Loucy (cell line): Measurements from ENCODE around the gene ARR3.
"Not testable (repeated sequence)": the region's sequence is repeated elsewhere in the genome, so short reads cannot be mapped to it uniquely, and the experiment has no call there.

Source experiments
- EZH2phosphoT487 ChIP-seq: fragments of 200-600 bp; IDR thresholded peaks from 2 replicates; pipeline ENCODE4 v1.6.1; 2018; ENCODE audit warnings: antibody characterized with exemption, mild to moderate bottlenecking, moderate library complexity, borderline replicate concordance
- TF ChIP-seq, protein P1 (sequence below): fragments of 200-600 bp; sonication (generic); conservative IDR thresholded peaks from 2 replicates; pipeline ENCODE4 v1.5.1; 2014; ENCODE audit warnings: mild to moderate bottlenecking, antibody characterized with exemption, low read length

DNA sequence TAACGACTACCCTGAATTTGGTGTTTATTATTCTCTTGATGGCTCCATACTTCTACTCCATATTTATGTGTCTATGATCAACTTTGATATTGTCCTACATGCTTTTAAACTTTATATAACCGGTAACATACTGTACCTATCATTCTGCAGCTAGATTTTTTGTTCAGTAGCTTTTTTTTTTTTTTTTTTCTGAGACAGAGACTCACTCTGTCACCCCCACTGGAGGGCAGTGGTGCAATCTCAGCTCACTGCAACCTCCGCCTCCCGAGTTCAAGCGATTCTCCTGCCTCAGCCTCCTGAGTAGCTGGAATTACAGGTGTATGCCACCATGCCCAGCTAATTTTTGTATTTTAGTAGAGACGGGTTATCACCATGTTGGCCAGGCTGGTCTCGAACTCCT is 5.9 kb downstream of the ARR3 start:
- TF ChIP-seq, protein P1, sequence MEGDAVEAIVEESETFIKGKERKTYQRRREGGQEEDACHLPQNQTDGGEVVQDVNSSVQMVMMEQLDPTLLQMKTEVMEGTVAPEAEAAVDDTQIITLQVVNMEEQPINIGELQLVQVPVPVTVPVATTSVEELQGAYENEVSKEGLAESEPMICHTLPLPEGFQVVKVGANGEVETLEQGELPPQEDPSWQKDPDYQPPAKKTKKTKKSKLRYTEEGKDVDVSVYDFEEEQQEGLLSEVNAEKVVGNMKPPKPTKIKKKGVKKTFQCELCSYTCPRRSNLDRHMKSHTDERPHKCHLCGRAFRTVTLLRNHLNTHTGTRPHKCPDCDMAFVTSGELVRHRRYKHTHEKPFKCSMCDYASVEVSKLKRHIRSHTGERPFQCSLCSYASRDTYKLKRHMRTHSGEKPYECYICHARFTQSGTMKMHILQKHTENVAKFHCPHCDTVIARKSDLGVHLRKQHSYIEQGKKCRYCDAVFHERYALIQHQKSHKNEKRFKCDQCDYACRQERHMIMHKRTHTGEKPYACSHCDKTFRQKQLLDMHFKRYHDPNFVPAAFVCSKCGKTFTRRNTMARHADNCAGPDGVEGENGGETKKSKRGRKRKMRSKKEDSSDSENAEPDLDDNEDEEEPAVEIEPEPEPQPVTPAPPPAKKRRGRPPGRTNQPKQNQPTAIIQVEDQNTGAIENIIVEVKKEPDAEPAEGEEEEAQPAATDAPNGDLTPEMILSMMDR = not testable (repeated sequence)
- not testable (repeated sequence) for TF ChIP-seq EZH2phosphoT487
